Measurements from ENCODE around the gene AK8. TPM values are rescaled to one million over a fixed set of nuclear protein-coding genes. Genes with fewer than 3 reads are reported as not detected.

AK8 gene
- total RNA-seq, 1 donor from 2014 or later = 0.46 TPM

- peak; percentile 52 for TF ChIP-seq CTCF (conservative IDR thresholded peaks at IDR 0.05; ENCODE audit: low read depth, low read length)
- no peak for DNase-seq (ENCODE audit: low read depth)
- peak overlapping the region; percentile 93 for H3K4me3 ChIP-seq (ENCODE audit: low read depth, low read length)
Measured at GRCh38 chr9:132768932-132769905, 108.9 kb downstream of the AK8 start.

- DNase-seq (ENCODE audit: low read depth) = no peak
- TF ChIP-seq CTCF (conservative IDR thresholded peaks at IDR 0.05; ENCODE audit: low read depth, low read length) = no peak
- H3K4me3 ChIP-seq (ENCODE audit: low read depth, low read length) = no peak overlapping the region
Measured at GRCh38 chr9:132763574-132763973, 114.5 kb downstream of the AK8 start.

GRCh38 chr9:132762896-132763295 is 115.2 kb downstream of the AK8 start:
- DNase-seq (ENCODE audit: low read depth) = no peak
- H3K4me3 ChIP-seq (ENCODE audit: low read depth, low read length) = no peak overlapping the region
- TF ChIP-seq CTCF (conservative IDR thresholded peaks at IDR 0.05; ENCODE audit: low read depth, low read length) = no peak

- no peak overlapping the region for H3K4me3 ChIP-seq (ENCODE audit: low read depth, low read length)
- TF ChIP-seq CTCF (conservative IDR thresholded peaks at IDR 0.05; ENCODE audit: low read depth, low read length) = no peak
- no peak for DNase-seq (ENCODE audit: low read depth)
Measured at GRCh38 chr9:132761602-132762001, 116.5 kb downstream of the AK8 start.

- H3K4me3 ChIP-seq (ENCODE audit: low read depth, low read length) = no peak overlapping the region
- no peak for TF ChIP-seq CTCF (conservative IDR thresholded peaks at IDR 0.05; ENCODE audit: low read depth, low read length)
- DNase-seq (ENCODE audit: low read depth) = no peak
Measured at GRCh38 chr9:132760057-132760456, 118.0 kb downstream of the AK8 start.

- TF ChIP-seq CTCF (conservative IDR thresholded peaks at IDR 0.05; ENCODE audit: low read depth, low read length) = no peak
- DNase-seq (ENCODE audit: low read depth) = no peak
- no peak overlapping the region for H3K4me3 ChIP-seq (ENCODE audit: low read depth, low read length)
Measured at GRCh38 chr9:132757016-132757415, 121.1 kb downstream of the AK8 start.
